Hepatocyte (in vitro differentiated cells): ENCODE results near the gene CYBA. TPM values are rescaled to one million over a fixed set of nuclear protein-coding genes. Genes with fewer than 3 reads are reported as not detected.

Experiments
- DNase-seq: peaks from one replicate; pipeline ENCODE4 v3.0.0-alpha.2; 2016; ENCODE audit warnings: low spot score
- H2AFZ ChIP-seq: fragments of 200-600 bp; sonication (generic); 2 replicates; pipeline ENCODE4 v1.6.0; 2016; ENCODE audit warnings: antibody characterized with exemption, mild to moderate bottlenecking
- H3K27ac ChIP-seq: fragments of 200-600 bp; sonication (generic); 2 replicates; pipeline ENCODE4 v1.5.1; 2016; ENCODE audit warnings: mild to moderate bottlenecking
- H3K27me3 ChIP-seq: fragments of 200-600 bp; sonication (generic); 2 replicates; pipeline ENCODE4 v1.6.1; 2016
- H3K36me3 ChIP-seq: fragments of 200-600 bp; sonication (generic); replicated peaks from 2 replicates; pipeline ENCODE4 v1.5.1; 2016; ENCODE audit warnings: low read depth; ENCODE audit not compliant: insufficient read depth
- H3K4me1 ChIP-seq: fragments of 200-600 bp; sonication (generic); 2 replicates; pipeline ENCODE4 v1.5.1; 2016; ENCODE audit warnings: mild to moderate bottlenecking, moderate library complexity; ENCODE audit not compliant: insufficient read depth
- H3K4me2 ChIP-seq: fragments of 200-600 bp; sonication (generic); 2 replicates; pipeline ENCODE4 v1.6.0; 2016
- H3K4me3 ChIP-seq: fragments of 200-600 bp; sonication (generic); 2 replicates; pipeline ENCODE4 v1.5.1; 2016; ENCODE audit warnings: mild to moderate bottlenecking
- H3K79me2 ChIP-seq: fragments of 200-600 bp; sonication (generic); 2 replicates; pipeline ENCODE4 v1.6.0; 2017; ENCODE audit warnings: mild to moderate bottlenecking
- H3K9me2 ChIP-seq: fragments of 200-600 bp; sonication (generic); replicated peaks from 2 replicates; pipeline ENCODE4 v1.6.0; 2017; ENCODE audit warnings: mild to moderate bottlenecking; ENCODE audit not compliant: insufficient read depth
- H3K9me3 ChIP-seq: fragments of 200-600 bp; sonication (generic); 2 replicates; pipeline ENCODE4 v1.5.1; 2016; ENCODE audit warnings: low read depth, mild to moderate bottlenecking
- H4K20me1 ChIP-seq: fragments of 200-600 bp; sonication (generic); 2 replicates; pipeline ENCODE4 v1.6.0; 2016; ENCODE audit warnings: mild to moderate bottlenecking; ENCODE audit not compliant: insufficient read depth, poor library complexity, severe bottlenecking
- EZH2 ChIP-seq: fragments of 200-600 bp; sonication (generic); IDR thresholded peaks from 2 replicates; pipeline ENCODE4 v1.6.1; 2016; ENCODE audit warnings: antibody characterized with exemption, mild to moderate bottlenecking, borderline replicate concordance
- EZH2phosphoT487 ChIP-seq: fragments of 200-600 bp; sonication (generic); IDR thresholded peaks from one replicate; pipeline ENCODE4 v1.6.1; 2018; ENCODE audit warnings: antibody characterized with exemption, mild to moderate bottlenecking, low read depth, moderate library complexity; ENCODE audit not compliant: unreplicated experiment, severe bottlenecking
- WGBS: methylation state at CpG from one replicate; pipeline ENCODE4 v1.1.6; 2016; ENCODE audit warnings: low lambda C conversion rate; ENCODE audit errors: missing lambda C conversion rate; 5-methylcytosine and 5-hydroxymethylcytosine counted together
- polyA plus RNA-seq: library from polyadenylated mRNA; unstranded; fragments of >200 nt; fragmentation: Nextera tagmentation; extraction: Ambion mirVana; gene quantifications from 2 replicates; pipeline ENCODE4 v1.2.1, GENCODE V29; 2016
- total RNA-seq: library from RNA; depleted of rRNA; stranded (reverse); fragments of >200 nt; gene quantifications from 2 replicates; pipeline ENCODE4 v1.2.3, GENCODE V29; 2014
- TF ChIP-seq, protein P1 (sequence below): fragments of 200-600 bp; sonication (generic); IDR thresholded peaks from 2 replicates; pipeline ENCODE4 v1.5.1; 2016; ENCODE audit warnings: antibody characterized with exemption, mild to moderate bottlenecking; ENCODE audit not compliant: poor library complexity

The CYBA gene
- total and polyA plus RNA-seq, 2 experiments from 2014 or later, result 196 to 419 TPM

GRCh38 chr16:88631384-88631783, 19.5 kb downstream of the CYBA start:
- Histone ChIP-seq H3K4me1 (peaks cover 9% of the 10 kb centered on the region), H3K27me3 (no peaks in the 10 kb centered on the region), H4K20me1 (peaks cover 5% of the 10 kb centered on the region), H3K9me3 (no peaks in the 10 kb centered on the region), H3K4me3 (no peak overlapping the region), H3K27ac (no peak overlapping the region), H3K9me2 (no peaks in the 10 kb centered on the region), H3K4me2 (no peak overlapping the region), H2AFZ (no peak overlapping the region), H3K79me2 (no peaks in the 10 kb centered on the region), H3K36me3 (no peaks in the 10 kb centered on the region)
- WGBS, result 83% methylated on average over 16 of the region's 16 CpGs
- TF ChIP-seq, protein P1, sequence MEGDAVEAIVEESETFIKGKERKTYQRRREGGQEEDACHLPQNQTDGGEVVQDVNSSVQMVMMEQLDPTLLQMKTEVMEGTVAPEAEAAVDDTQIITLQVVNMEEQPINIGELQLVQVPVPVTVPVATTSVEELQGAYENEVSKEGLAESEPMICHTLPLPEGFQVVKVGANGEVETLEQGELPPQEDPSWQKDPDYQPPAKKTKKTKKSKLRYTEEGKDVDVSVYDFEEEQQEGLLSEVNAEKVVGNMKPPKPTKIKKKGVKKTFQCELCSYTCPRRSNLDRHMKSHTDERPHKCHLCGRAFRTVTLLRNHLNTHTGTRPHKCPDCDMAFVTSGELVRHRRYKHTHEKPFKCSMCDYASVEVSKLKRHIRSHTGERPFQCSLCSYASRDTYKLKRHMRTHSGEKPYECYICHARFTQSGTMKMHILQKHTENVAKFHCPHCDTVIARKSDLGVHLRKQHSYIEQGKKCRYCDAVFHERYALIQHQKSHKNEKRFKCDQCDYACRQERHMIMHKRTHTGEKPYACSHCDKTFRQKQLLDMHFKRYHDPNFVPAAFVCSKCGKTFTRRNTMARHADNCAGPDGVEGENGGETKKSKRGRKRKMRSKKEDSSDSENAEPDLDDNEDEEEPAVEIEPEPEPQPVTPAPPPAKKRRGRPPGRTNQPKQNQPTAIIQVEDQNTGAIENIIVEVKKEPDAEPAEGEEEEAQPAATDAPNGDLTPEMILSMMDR, result no peak
- TF ChIP-seq EZH2 (no peak), EZH2phosphoT487 (no peak)
- DNase-seq, result no peak

GRCh38 chr16:88630941-88631340, 19.9 kb downstream of the CYBA start:
- 97% methylated on average over 23 of the region's 23 CpGs for WGBS
- H3K4me1 ChIP-seq, result peaks cover 9% of the 10 kb centered on the region
- H3K4me3 ChIP-seq, result no peak overlapping the region
- no peaks in the 10 kb centered on the region for H3K9me2 ChIP-seq
- H3K36me3 ChIP-seq, result no peaks in the 10 kb centered on the region
- DNase-seq, result no peak
- H3K4me2 ChIP-seq, result no peak overlapping the region
- no peak for TF ChIP-seq EZH2
- TF ChIP-seq EZH2phosphoT487, result no peak
- TF ChIP-seq, protein P1, result no peak
- no peak overlapping the region for H2AFZ ChIP-seq
- peaks cover 5% of the 10 kb centered on the region for H4K20me1 ChIP-seq
- H3K27ac ChIP-seq, result no peak overlapping the region
- H3K9me3 ChIP-seq, result no peaks in the 10 kb centered on the region
- H3K27me3 ChIP-seq, result no peaks in the 10 kb centered on the region
- no peaks in the 10 kb centered on the region for H3K79me2 ChIP-seq

GRCh38 chr16:88630433-88630832, 20.4 kb downstream of the CYBA start:
- Histone ChIP-seq H3K79me2 (no peaks in the 10 kb centered on the region), H3K9me3 (no peaks in the 10 kb centered on the region), H3K36me3 (no peaks in the 10 kb centered on the region), H4K20me1 (peaks cover 5% of the 10 kb centered on the region), H3K4me2 (no peak overlapping the region), H2AFZ (no peak overlapping the region), H3K4me3 (no peak overlapping the region), H3K27ac (no peak overlapping the region), H3K4me1 (peaks cover 9% of the 10 kb centered on the region), H3K27me3 (no peaks in the 10 kb centered on the region), H3K9me2 (no peaks in the 10 kb centered on the region)
- DNase-seq, result no peak
- WGBS, result 97% methylated on average over 8 of the region's 12 CpGs
- TF ChIP-seq EZH2 (no peak), EZH2phosphoT487 (no peak)
- TF ChIP-seq, protein P1, result no peak

GRCh38 chr16:88629835-88630234, 21.0 kb downstream of the CYBA start:
- no peaks in the 10 kb centered on the region for H3K36me3 ChIP-seq
- no peaks in the 10 kb centered on the region for H3K9me3 ChIP-seq
- 88% methylated on average over 9 of the region's 9 CpGs for WGBS
- H3K4me2 ChIP-seq, result no peak overlapping the region
- H3K79me2 ChIP-seq, result no peaks in the 10 kb centered on the region
- no peak for TF ChIP-seq EZH2phosphoT487
- TF ChIP-seq, protein P1, result no peak
- no peak for TF ChIP-seq EZH2
- no peak for DNase-seq
- H3K9me2 ChIP-seq, result no peaks in the 10 kb centered on the region
- no peaks in the 10 kb centered on the region for H3K27me3 ChIP-seq
- H4K20me1 ChIP-seq, result peaks cover 5% of the 10 kb centered on the region
- peaks cover 9% of the 10 kb centered on the region for H3K4me1 ChIP-seq
- no peak overlapping the region for H3K27ac ChIP-seq
- H2AFZ ChIP-seq, result no peak overlapping the region
- no peak overlapping the region for H3K4me3 ChIP-seq
